Activated CD4-positive, alpha-beta T cell treated with anti-CD3 and anti-CD28 coated beads for 36 hours (primary cell): ENCODE results near the gene RFC1. TPM values are rescaled to one million over a fixed set of nuclear protein-coding genes. Genes with fewer than 3 reads are reported as not detected.

ENCODE experiments used
- ATAC-seq: fragments of 200-7000 bp; cut with Tn5 transposase; one replicate; pipeline ENCODE4 v1.10.0; 2021; ENCODE audit warnings: mild to moderate bottlenecking, moderate library complexity
- CTCF ChIA-PET: fragments of 350-600 bp; sonication (Branson Sonifier 250); formaldehyde crosslinking; loops from one replicate; lab custom pipeline; 2021; ENCODE audit warnings: antibody characterized with exemption; lab: Charles Lee
- POLR2A ChIA-PET: fragments of 350-600 bp; sonication (Branson Sonifier 250); formaldehyde crosslinking; loops from one replicate; lab custom pipeline; 2021; ENCODE audit warnings: antibody characterized with exemption, inconsistent platforms; lab: Charles Lee
- DNase-seq: peaks from one replicate; pipeline ENCODE4 v3.0.0-alpha.2; 2020
- H3K27ac Mint-ChIP-seq: one replicate; pipeline ENCODE4 v1.8.0; 2021; ENCODE audit warnings: mixed read lengths
- H3K27me3 Mint-ChIP-seq: one replicate; pipeline ENCODE4 v1.8.0; 2021; ENCODE audit warnings: mixed read lengths
- H3K36me3 Mint-ChIP-seq: one replicate; pipeline ENCODE4 v1.8.0; 2021; ENCODE audit warnings: low read depth, mixed read lengths
- H3K4me1 Mint-ChIP-seq: one replicate; pipeline ENCODE4 v1.8.0; 2021; ENCODE audit warnings: mixed read lengths
- H3K4me3 Mint-ChIP-seq: one replicate; pipeline ENCODE4 v1.8.0; 2021; ENCODE audit warnings: mild to moderate bottlenecking, moderate library complexity, mixed read lengths
- H3K9me3 Mint-ChIP-seq: one replicate; pipeline ENCODE4 v1.8.0; 2021; ENCODE audit warnings: low read depth, mixed read lengths
- intact Hi-C, 2 experiments: fragments of 100-400 bp; cut with DNase I in 1 of 2; cut with micrococcal nuclease in 1 of 2; formaldehyde crosslinking; loops; one replicate each; pipeline versions ENCODE4 v1.14.2 to v1.15.1; 2022 to 2024; cut with DNase I, micrococcal nuclease
- total RNA-seq, 2 experiments: library from RNA; stranded (reverse); gene quantifications; one replicate each; pipeline ENCODE4 v1.2.3, GENCODE V29; 2021

RFC1 gene
- total RNA-seq, 2 experiments from 2014 or later: 112 to 216 TPM

GRCh38 chr4:39331191-39331590, 35.0 kb downstream of the RFC1 start:
- no peak for ATAC-seq

GRCh38 chr4:39330353-39330752, 35.8 kb downstream of the RFC1 start:
- Mint-ChIP-seq H3K9me3 (no peaks in the 10 kb centered on the region), H3K27me3 (no peaks in the 10 kb centered on the region), H3K36me3 (peaks cover 30% of the 10 kb centered on the region), H3K27ac (no peak overlapping the region), H3K4me1 (peaks cover 11% of the 10 kb centered on the region), H3K4me3 (no peak overlapping the region)
- DNase-seq (no peak), ATAC-seq (no peak)
- POLR2A ChIA-PET: interaction anchor here (0.6 to 0.7 kb wide), 2 partner anchors 27 to 37 kb away, joined by 3 to 4 read pairs; no protein-coding TSS in a partner anchor
- intact Hi-C loops: no loop called here
- CTCF ChIA-PET: interaction anchor here (1.0 to 1.4 kb wide), 2 partner anchors 15 to 17 kb away, joined by 3 read pairs; no protein-coding TSS in a partner anchor

More at GRCh38 chr4:39331191-39331590, 35.0 kb downstream of the RFC1 start:
- no peak overlapping the region for H3K4me3 Mint-ChIP-seq
- ChIA-PET CTCF (interaction anchor here (1.0 kb wide), 1 partner anchor 14 kb away, joined by 3 read pairs; no protein-coding TSS in a partner anchor), POLR2A (interaction anchor here (0.6 kb wide), 1 partner anchor 27 kb away, joined by 4 read pairs; no protein-coding TSS in a partner anchor)
- intact Hi-C loops: no loop called here
- H3K27ac Mint-ChIP-seq: no peak overlapping the region
- no peaks in the 10 kb centered on the region for H3K27me3 Mint-ChIP-seq
- H3K4me1 Mint-ChIP-seq: peaks cover 17% of the 10 kb centered on the region
- H3K36me3 Mint-ChIP-seq: peaks cover 25% of the 10 kb centered on the region
- DNase-seq: no peak
- H3K9me3 Mint-ChIP-seq: no peaks in the 10 kb centered on the region

- no peak for ATAC-seq
- Mint-ChIP-seq H3K9me3 (no peaks in the 10 kb centered on the region), H3K36me3 (peaks cover 48% of the 10 kb centered on the region), H3K27me3 (no peaks in the 10 kb centered on the region), H3K4me1 (peaks cover 5% of the 10 kb centered on the region), H3K4me3 (no peak overlapping the region), H3K27ac (no peak overlapping the region)
- ChIA-PET CTCF (no interaction called here), POLR2A (no interaction called here)
- DNase-seq: no peak
- intact Hi-C loops: no loop called here
Observed at GRCh38 chr4:39326468-39326977, 39.6 kb downstream of the RFC1 start.

- H3K9me3 Mint-ChIP-seq: no peaks in the 10 kb centered on the region
- H3K4me1 Mint-ChIP-seq: peaks cover 5% of the 10 kb centered on the region
- DNase-seq: no peak
- ATAC-seq: no peak
- H3K4me3 Mint-ChIP-seq: no peak overlapping the region
- intact Hi-C loops: no loop called here
- no peaks in the 10 kb centered on the region for H3K27me3 Mint-ChIP-seq
- H3K27ac Mint-ChIP-seq: peak overlapping the region; percentile 58
- H3K36me3 Mint-ChIP-seq: peaks cover 57% of the 10 kb centered on the region
- CTCF ChIA-PET: interaction anchor here (2.2 kb wide), 1 partner anchor 40 kb away, joined by 5 read pairs; no protein-coding TSS in a partner anchor
- POLR2A ChIA-PET: no interaction called here
Observed at GRCh38 chr4:39324897-39325613, 41.1 kb downstream of the RFC1 start.

GRCh38 chr4:39324446-39324845, 41.7 kb downstream of the RFC1 start:
- peaks cover 61% of the 10 kb centered on the region for H3K36me3 Mint-ChIP-seq
- H3K27me3 Mint-ChIP-seq: no peaks in the 10 kb centered on the region
- CTCF ChIA-PET: interaction anchor here (1.2 to 2.2 kb wide), 2 partner anchors 10 to 40 kb away, joined by 3 to 5 read pairs; no protein-coding TSS in a partner anchor

GRCh38 chr4:39323821-39324220, 42.3 kb downstream of the RFC1 start:
- Mint-ChIP-seq H3K9me3 (no peaks in the 10 kb centered on the region), H3K4me3 (no peak overlapping the region), H3K36me3 (peaks cover 62% of the 10 kb centered on the region), H3K27ac (no peak overlapping the region), H3K27me3 (no peaks in the 10 kb centered on the region), H3K4me1 (peaks cover 9% of the 10 kb centered on the region)
- ChIA-PET CTCF (interaction anchor here (1.2 to 2.2 kb wide), 2 partner anchors 9 to 41 kb away, joined by 3 to 5 read pairs; no protein-coding TSS in a partner anchor), POLR2A (interaction anchor here (0.7 kb wide), 1 partner anchor 12 kb away, joined by 6 read pairs; no protein-coding TSS in a partner anchor)
- no peak for DNase-seq
- ATAC-seq: no peak
- intact Hi-C loops: no loop called here

More at GRCh38 chr4:39324446-39324845, 41.7 kb downstream of the RFC1 start:
- intact Hi-C loops: no loop called here
- Mint-ChIP-seq H3K27ac (no peak overlapping the region), H3K4me3 (no peak overlapping the region), H3K9me3 (no peaks in the 10 kb centered on the region), H3K4me1 (peaks cover 9% of the 10 kb centered on the region)
- POLR2A ChIA-PET: no interaction called here
- ATAC-seq: no peak
- no peak for DNase-seq

- CTCF ChIA-PET: interaction anchor here (0.6 to 1.5 kb wide), 3 partner anchors 17 to 355 kb away, joined by 3 to 5 read pairs (median 3); no protein-coding TSS in a partner anchor
- intact Hi-C loops: no loop called here
- H3K9me3 Mint-ChIP-seq: no peaks in the 10 kb centered on the region
- POLR2A ChIA-PET: no interaction called here
- no peak overlapping the region for H3K4me3 Mint-ChIP-seq
- DNase-seq (no peak), ATAC-seq (no peak)
- H3K27ac Mint-ChIP-seq: no peak overlapping the region
- peaks cover 6% of the 10 kb centered on the region for H3K4me1 Mint-ChIP-seq
- peaks cover 48% of the 10 kb centered on the region for H3K36me3 Mint-ChIP-seq
- H3K27me3 Mint-ChIP-seq: no peaks in the 10 kb centered on the region
Observed at GRCh38 chr4:39320381-39321115, 45.6 kb downstream of the RFC1 start.

- ChIA-PET POLR2A (no interaction called here), CTCF (interaction anchor here (0.6 kb wide), 1 partner anchor 9 kb away, joined by 3 read pairs; no protein-coding TSS in a partner anchor)
Observed at GRCh38 chr4:39319676-39320075, 46.5 kb downstream of the RFC1 start.

GRCh38 chr4:39312816-39313215, 53.3 kb downstream of the RFC1 start:
- Mint-ChIP-seq H3K27me3 (no peaks in the 10 kb centered on the region), H3K4me1 (no peaks in the 10 kb centered on the region), H3K9me3 (no peaks in the 10 kb centered on the region), H3K27ac (no peak overlapping the region), H3K4me3 (no peak overlapping the region), H3K36me3 (peaks cover 43% of the 10 kb centered on the region)
- ChIA-PET CTCF (no interaction called here), POLR2A (no interaction called here)
- intact Hi-C loops: no loop called here
- ATAC-seq: no peak
- no peak for DNase-seq

More at GRCh38 chr4:39319676-39320075, 46.5 kb downstream of the RFC1 start:
- Mint-ChIP-seq H3K4me1 (peaks cover 6% of the 10 kb centered on the region), H3K27me3 (no peaks in the 10 kb centered on the region), H3K4me3 (no peak overlapping the region), H3K27ac (peak overlapping the region; percentile 40), H3K36me3 (peaks cover 42% of the 10 kb centered on the region), H3K9me3 (no peaks in the 10 kb centered on the region)
- no peak for DNase-seq
- intact Hi-C loops: no loop called here
- no peak for ATAC-seq

- Mint-ChIP-seq H3K36me3 (peaks cover 58% of the 10 kb centered on the region), H3K27me3 (no peaks in the 10 kb centered on the region), H3K27ac (no peak overlapping the region), H3K4me1 (no peaks in the 10 kb centered on the region), H3K9me3 (no peaks in the 10 kb centered on the region), H3K4me3 (no peak overlapping the region)
- POLR2A ChIA-PET: no interaction called here
- CTCF ChIA-PET: no interaction called here
- no peak for DNase-seq
- no peak for ATAC-seq
- intact Hi-C loops: no loop called here
Observed at GRCh38 chr4:39308611-39309010, 57.6 kb downstream of the RFC1 start.
